ENCODE measurements around the gene SLC6A5.
"Not testable (repeated sequence)": the region's sequence is repeated elsewhere in the genome, so short reads cannot be mapped to it uniquely, and the experiment has no call there.

The SLC6A5 gene

GRCh38 chr11:20599221-20600019, at the start of gene SLC6A5:
Gene SLC6A5 (plus strand): TSS chr11:20599608. CDS start chr11:20599673, 65 bp downstream.
- no peak for DNase-seq

- DNase-seq = no peak
Observed at GRCh38 chr11:20551096-20551495, 48.3 kb upstream of the SLC6A5 start.

- no peak for DNase-seq
Observed at GRCh38 chr11:20555783-20556182, 43.6 kb upstream of the SLC6A5 start.

GRCh38 chr11:20556396-20556795, 43.0 kb upstream of the SLC6A5 start:
- DNase-seq = not testable (repeated sequence)

GRCh38 chr11:20558741-20559140, 40.7 kb upstream of the SLC6A5 start:
- DNase-seq = no peak

- no peak for DNase-seq
Observed at GRCh38 chr11:20559523-20560300, 39.7 kb upstream of the SLC6A5 start.

- DNase-seq = no peak
Observed at GRCh38 chr11:20561915-20562314, 37.5 kb upstream of the SLC6A5 start.

- no peak for DNase-seq
Observed at GRCh38 chr11:20563866-20564265, 35.5 kb upstream of the SLC6A5 start.

- DNase-seq = no peak
Observed at GRCh38 chr11:20564846-20565635, 34.4 kb upstream of the SLC6A5 start.

- not testable (repeated sequence) for DNase-seq
Observed at GRCh38 chr11:20566115-20566514, 33.3 kb upstream of the SLC6A5 start.

- no peak for DNase-seq
Observed at GRCh38 chr11:20566591-20567434, 32.6 kb upstream of the SLC6A5 start.

GRCh38 chr11:20579725-20580124, 19.7 kb upstream of the SLC6A5 start:
- DNase-seq = not testable (repeated sequence)

- DNase-seq = no peak
Observed at GRCh38 chr11:20583201-20583600, 16.2 kb upstream of the SLC6A5 start.

- no peak for DNase-seq
Observed at GRCh38 chr11:20584093-20584774, 15.2 kb upstream of the SLC6A5 start.

- DNase-seq = no peak
Observed at GRCh38 chr11:20589796-20590195, 9.6 kb upstream of the SLC6A5 start.

- no peak for DNase-seq
Observed at GRCh38 chr11:20590381-20590780, 9.0 kb upstream of the SLC6A5 start.

GRCh38 chr11:20592741-20593140, 6.7 kb upstream of the SLC6A5 start:
- DNase-seq = no peak

- no peak for DNase-seq
Observed at GRCh38 chr11:20594274-20595061, 4.9 kb upstream of the SLC6A5 start.

- DNase-seq = no peak
Observed at GRCh38 chr11:20595101-20595500, 4.3 kb upstream of the SLC6A5 start.

- no peak for DNase-seq
Observed at GRCh38 chr11:20596205-20597153, 2.9 kb upstream of the SLC6A5 start.
